ENCODE data around the gene AARS2.

Gene AARS2

GRCh38 chr6:44309092-44309491 lies 4.1 kb downstream of the AARS2 start:
- in situ Hi-C loops (cut with MboI; ENCODE audit: low sequenced_read_pairs, unreplicated experiment), result no loop called here
- no peak for TF ChIP-seq CTCF (IDR thresholded peaks at IDR 0.05; ENCODE audit: borderline replicate concordance, control extremely low read depth, extremely low read depth, insufficient read depth, missing control alignments)
- no peak for DNase-seq (ENCODE audit: low spot score)

- DNase-seq (ENCODE audit: low spot score), result no peak
- in situ Hi-C loops (cut with MboI; ENCODE audit: low sequenced_read_pairs, unreplicated experiment), result no loop called here
- no peak for TF ChIP-seq CTCF (IDR thresholded peaks at IDR 0.05; ENCODE audit: borderline replicate concordance, control extremely low read depth, extremely low read depth, insufficient read depth, missing control alignments)
Observed at GRCh38 chr6:44307217-44307616, 5.9 kb downstream of the AARS2 start.

- in situ Hi-C loops (cut with MboI; ENCODE audit: low sequenced_read_pairs, unreplicated experiment), result no loop called here
- TF ChIP-seq CTCF (IDR thresholded peaks at IDR 0.05; ENCODE audit: borderline replicate concordance, control extremely low read depth, extremely low read depth, insufficient read depth, missing control alignments), result no peak
- DNase-seq (ENCODE audit: low spot score), result peak; percentile 9
Observed at GRCh38 chr6:44306710-44307109, 6.4 kb downstream of the AARS2 start.

- no peak for TF ChIP-seq CTCF (IDR thresholded peaks at IDR 0.05; ENCODE audit: borderline replicate concordance, control extremely low read depth, extremely low read depth, insufficient read depth, missing control alignments)
- DNase-seq (ENCODE audit: low spot score), result peak; percentile 14
- in situ Hi-C loops (cut with MboI; ENCODE audit: low sequenced_read_pairs, unreplicated experiment), result no loop called here
Observed at GRCh38 chr6:44305200-44305725, 7.9 kb downstream of the AARS2 start.

GRCh38 chr6:44304282-44305199 lies 8.6 kb downstream of the AARS2 start:
- peak; percentile 73 for TF ChIP-seq CTCF (IDR thresholded peaks at IDR 0.05; ENCODE audit: borderline replicate concordance, control extremely low read depth, extremely low read depth, insufficient read depth, missing control alignments)
- peak; percentile 82 for DNase-seq (ENCODE audit: low spot score)
- in situ Hi-C loops (cut with MboI; ENCODE audit: low sequenced_read_pairs, unreplicated experiment), result no loop called here

GRCh38 chr6:44303842-44304241 lies 9.3 kb downstream of the AARS2 start:
- in situ Hi-C loops (cut with MboI; ENCODE audit: low sequenced_read_pairs, unreplicated experiment), result no loop called here
- no peak for DNase-seq (ENCODE audit: low spot score)
- TF ChIP-seq CTCF (IDR thresholded peaks at IDR 0.05; ENCODE audit: borderline replicate concordance, control extremely low read depth, extremely low read depth, insufficient read depth, missing control alignments), result no peak
